Measurements from ENCODE around the gene LRRC19. TPM values are rescaled to one million over a fixed set of nuclear protein-coding genes. Genes with fewer than 3 reads are reported as not detected.

LRRC19 gene
- total RNA-seq, 1 donor from 2014 or later: not detected

- ATAC-seq (ENCODE audit: poor library complexity) (no peak), DNase-seq (no peak)
- intact Hi-C loops (cut with DNase I): no loop called here
Observed at GRCh38 chr9:26971721-26972120, 33.8 kb downstream of the LRRC19 start.

- no peak for DNase-seq
- no peak for ATAC-seq (ENCODE audit: poor library complexity)
- intact Hi-C loops (cut with DNase I): loop anchor here (2.0 kb wide), 1 partner anchor 64 kb away; the partner anchor contains the start of gene CAAP1
Observed at GRCh38 chr9:26956860-26957233, 48.6 kb downstream of the LRRC19 start.

- peak; percentile 99 for DNase-seq
- intact Hi-C loops (cut with DNase I): loop anchor here (2.0 kb wide), 1 partner anchor 63 kb away; the partner anchor contains the start of gene CAAP1
- peak; percentile 100 for ATAC-seq (ENCODE audit: poor library complexity)
Observed at GRCh38 chr9:26955921-26956859, 49.3 kb downstream of the LRRC19 start, which contains the start of gene IFT74. Gene IFT74 (plus strand): TSS chr9:26956412. CDS start chr9:26961968, 5,556 bp downstream.

GRCh38 chr9:26955222-26955903 is 50.1 kb downstream of the LRRC19 start:
- ATAC-seq (ENCODE audit: poor library complexity): peak; percentile 40
- intact Hi-C loops (cut with DNase I): no loop called here
- DNase-seq: no peak

- no peak for DNase-seq
- intact Hi-C loops (cut with DNase I): no loop called here
Observed at GRCh38 chr9:26954050-26954508, 51.4 kb downstream of the LRRC19 start.

GRCh38 chr9:26951794-26952193 is 53.7 kb downstream of the LRRC19 start:
- ATAC-seq (ENCODE audit: poor library complexity) (no peak), DNase-seq (no peak)
- intact Hi-C loops (cut with DNase I): no loop called here

More at GRCh38 chr9:26954050-26954508, 51.4 kb downstream of the LRRC19 start:
- no peak for ATAC-seq (ENCODE audit: poor library complexity)

GRCh38 chr9:26950521-26950920 is 55.0 kb downstream of the LRRC19 start:
- ATAC-seq (ENCODE audit: poor library complexity) (no peak), DNase-seq (no peak)
- intact Hi-C loops (cut with DNase I): no loop called here

- ATAC-seq (ENCODE audit: poor library complexity): no peak
- intact Hi-C loops (cut with DNase I): loop anchor here (5.0 kb wide), 1 partner anchor 57 kb away; the partner anchor contains the start of gene CAAP1
Observed at GRCh38 chr9:26949637-26950069, 55.8 kb downstream of the LRRC19 start.

GRCh38 chr9:26947736-26948135 is 57.7 kb downstream of the LRRC19 start:
- intact Hi-C loops (cut with DNase I): loop anchor here (5.0 kb wide), 1 partner anchor 55 kb away; the partner anchor contains the start of gene CAAP1
- ATAC-seq (ENCODE audit: poor library complexity): no peak
- no peak for DNase-seq

More at GRCh38 chr9:26949637-26950069, 55.8 kb downstream of the LRRC19 start:
- no peak for DNase-seq

- ATAC-seq (ENCODE audit: poor library complexity) (peak; percentile 100), DNase-seq (peak; percentile 93)
- intact Hi-C loops (cut with DNase I): loop anchor here (5.0 kb wide), 1 partner anchor 55 kb away; the partner anchor contains the start of gene CAAP1
Observed at GRCh38 chr9:26946753-26947727, 58.4 kb downstream of the LRRC19 start, which contains the start of gene PLAA. Gene PLAA (minus strand): TSS chr9:26947242. CDS start chr9:26947045, 197 bp downstream.

- ATAC-seq (ENCODE audit: poor library complexity): no peak
- intact Hi-C loops (cut with DNase I): loop anchor here (5.0 kb wide), 1 partner anchor 53 kb away; the partner anchor contains the start of gene CAAP1
Observed at GRCh38 chr9:26945591-26945990, 59.9 kb downstream of the LRRC19 start.

More at GRCh38 chr9:26945591-26945990, 59.9 kb downstream of the LRRC19 start:
- DNase-seq: no peak

Other genes starting within 250 kb of the LRRC19 start
- gene CAAP1, start 112.9 kb downstream of the LRRC19 start, total RNA-seq: 5.0 TPM
- gene PLAA, start 58.4 kb downstream of the LRRC19 start, total RNA-seq: 28.5 TPM
- gene IFT74, start 49.3 kb downstream of the LRRC19 start, total RNA-seq: 10.6 TPM
- 19.1 TPM for gene TEK, start 103.6 kb upstream of the LRRC19 start, total RNA-seq

Measured in Right ventricle myocardium superior (tissue), 1 donor.